Activated CD8-positive, alpha-beta memory T cell treated with anti-CD3 and anti-CD28 coated beads for 24 hours (primary cell): ENCODE results near the gene KIF14.
"Not testable (repeated sequence)": the region's sequence is repeated elsewhere in the genome, so short reads cannot be mapped to it uniquely, and the experiment has no call there.

Source experiments
- DNase-seq: peaks from one replicate; pipeline ENCODE4 v3.0.0-alpha.2; 2020

KIF14 gene

GRCh38 chr1:200630515-200630899 lies 10.0 kb upstream of the KIF14 start:
- DNase-seq: not testable (repeated sequence)

- DNase-seq: no peak
Measured at GRCh38 chr1:200629876-200630514, 9.4 kb upstream of the KIF14 start.

- peak; percentile 67 for DNase-seq
Measured at GRCh38 chr1:200628223-200628881, 7.8 kb upstream of the KIF14 start.

DNA sequence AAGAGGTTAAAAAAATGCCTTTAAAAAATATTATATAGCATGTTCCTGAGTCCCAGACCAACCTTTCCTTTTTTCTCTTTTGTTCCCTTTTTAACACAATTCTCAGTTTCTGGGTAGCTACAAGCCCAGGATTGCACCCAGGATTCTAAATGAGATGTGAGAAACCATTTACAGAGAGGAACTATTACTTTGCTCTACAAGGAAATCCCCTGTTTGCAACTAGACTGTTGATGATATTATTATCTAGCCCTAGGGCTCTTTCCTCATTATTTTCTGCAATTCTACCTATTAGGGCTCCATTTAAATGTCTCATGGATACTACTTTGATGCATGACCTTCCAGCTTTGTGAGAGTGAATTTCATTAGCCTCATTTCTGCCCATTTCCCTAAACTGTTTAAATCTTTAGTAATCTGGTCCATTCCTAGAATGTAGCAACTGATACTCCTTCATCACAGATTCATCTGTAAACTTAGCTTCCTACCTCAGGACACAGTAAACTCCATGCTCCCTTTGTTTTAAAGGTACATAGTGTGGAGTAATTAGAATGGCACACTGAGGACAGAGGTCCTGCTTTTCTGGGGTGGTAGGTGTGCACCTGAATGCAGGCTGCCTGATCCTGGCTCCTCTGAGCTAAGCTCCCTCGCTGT lies 7.1 kb upstream of the KIF14 start:
- no peak for DNase-seq

GRCh38 chr1:200626853-200627534 lies 6.4 kb upstream of the KIF14 start:
- DNase-seq: no peak

- no peak for DNase-seq
Measured at GRCh38 chr1:200625381-200625824, 4.9 kb upstream of the KIF14 start.

GRCh38 chr1:200624679-200625335 lies 4.3 kb upstream of the KIF14 start:
- no peak for DNase-seq

DNA sequence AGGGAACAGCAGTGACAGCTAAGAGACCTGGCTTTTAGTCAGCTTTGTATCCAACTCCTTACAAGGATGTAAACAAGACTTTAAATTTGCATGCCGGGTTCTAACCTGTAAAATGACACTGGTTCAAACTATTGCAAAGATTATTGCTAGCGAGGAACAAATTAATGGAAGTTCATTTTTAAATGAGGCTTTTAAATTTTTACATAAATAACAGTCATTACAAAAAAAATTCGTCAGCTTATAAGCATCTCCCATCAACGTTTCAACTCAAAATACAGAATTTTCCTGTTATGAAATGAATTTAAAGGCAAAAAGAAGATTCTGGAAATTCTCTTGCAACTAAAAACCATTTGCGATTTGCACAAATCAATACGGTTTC lies 668 bp downstream of the KIF14 start:
- DNase-seq: no peak

- no peak for DNase-seq
Measured at GRCh38 chr1:200610846-200611245, 9.7 kb downstream of the KIF14 start.

- no peak for DNase-seq
Measured at GRCh38 chr1:200602632-200603031, 17.9 kb downstream of the KIF14 start.

DNA sequence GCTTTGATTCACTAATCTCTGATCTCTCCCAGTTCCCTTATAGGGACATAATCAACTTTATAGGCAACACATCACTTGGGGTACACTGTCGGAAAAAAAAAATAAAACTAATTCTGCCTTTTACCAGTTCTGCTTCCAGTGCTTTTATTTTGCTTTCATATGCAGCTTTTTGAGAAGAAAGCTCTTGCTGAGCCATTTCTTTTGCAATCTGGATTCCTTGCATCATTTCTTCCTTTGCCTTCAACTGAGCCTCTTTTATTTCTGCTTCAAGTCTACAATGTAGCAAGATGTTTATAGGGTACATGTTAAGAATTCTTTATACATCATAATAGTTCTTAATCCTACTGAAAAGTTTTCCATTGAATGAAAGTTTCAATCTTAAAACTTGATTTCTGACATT lies 30.6 kb downstream of the KIF14 start:
- DNase-seq: no peak

GRCh38 chr1:200588698-200589097 lies 31.9 kb downstream of the KIF14 start:
- DNase-seq: no peak

- no peak for DNase-seq
Measured at GRCh38 chr1:200564319-200564718, 56.2 kb downstream of the KIF14 start.

DNA sequence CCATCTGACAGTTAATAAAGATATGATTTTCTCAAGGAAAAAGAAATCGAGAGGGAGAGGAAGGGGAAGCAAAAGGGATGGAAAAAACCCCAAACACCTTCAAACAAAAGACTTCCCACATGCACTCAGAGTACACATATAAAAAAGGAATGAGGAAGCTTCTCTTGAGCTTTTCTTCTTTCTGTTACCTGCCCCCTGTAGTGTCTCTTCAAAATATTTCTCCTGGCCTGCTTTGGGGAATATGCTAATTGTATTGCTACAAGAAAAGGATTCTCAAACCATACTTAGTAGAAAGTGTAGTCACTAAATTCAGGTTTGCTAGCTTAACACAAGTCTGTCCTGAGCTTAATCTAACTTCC lies 58.7 kb downstream of the KIF14 start:
- no peak for DNase-seq

DNA sequence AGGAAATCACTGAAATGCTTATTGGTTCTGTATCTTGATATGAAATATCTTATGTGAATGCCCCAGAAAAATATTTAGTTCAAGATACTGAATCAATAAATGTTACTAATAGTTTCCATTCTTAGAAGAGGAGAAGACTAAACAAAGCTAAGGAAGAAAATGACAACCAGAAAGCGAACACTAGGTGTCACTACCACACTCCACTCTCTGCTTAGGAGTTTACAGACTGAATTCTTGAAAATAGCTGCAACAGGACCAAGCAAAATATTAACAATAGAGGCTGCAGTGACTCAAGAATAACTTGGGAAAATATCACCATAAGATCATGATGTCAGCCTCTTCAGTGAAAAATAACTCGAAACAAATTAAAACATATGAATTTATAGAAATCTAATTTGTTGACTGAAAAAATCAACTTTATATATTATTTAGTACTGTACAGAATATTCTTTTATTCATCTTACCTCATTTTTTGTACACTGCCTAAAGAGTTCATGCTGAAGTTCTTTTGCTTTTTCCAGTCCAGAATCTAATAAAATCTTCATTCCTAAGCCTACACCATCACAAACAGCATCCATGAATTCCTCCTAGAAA lies 61.6 kb downstream of the KIF14 start:
- no peak for DNase-seq

- DNase-seq: no peak
Measured at GRCh38 chr1:200556002-200556401, 64.5 kb downstream of the KIF14 start.

GRCh38 chr1:200552737-200553136 lies 67.8 kb downstream of the KIF14 start:
- not testable (repeated sequence) for DNase-seq

DNA sequence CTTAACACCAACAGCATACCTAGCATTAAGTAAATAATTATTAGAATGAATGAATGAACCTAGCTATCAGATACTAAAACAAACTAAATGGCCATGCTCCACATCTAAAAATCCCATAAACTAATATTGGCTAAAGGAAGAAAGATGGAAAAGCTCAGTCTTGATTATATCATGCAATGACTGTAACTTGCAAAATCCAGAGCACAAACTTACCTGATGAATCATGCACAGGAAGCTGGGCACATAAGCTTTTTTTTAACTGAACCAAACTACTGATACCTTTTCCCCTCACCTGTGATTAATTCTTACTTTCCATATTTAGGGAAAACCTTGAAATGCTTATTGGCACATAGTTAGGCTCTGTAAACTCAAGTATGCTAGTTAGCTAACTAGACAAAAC lies 70.2 kb downstream of the KIF14 start:
- no peak for DNase-seq

GRCh38 chr1:200547386-200547785 lies 73.2 kb downstream of the KIF14 start:
- DNase-seq: no peak

GRCh38 chr1:200546577-200546976 lies 74.0 kb downstream of the KIF14 start:
- DNase-seq: no peak

DNA sequence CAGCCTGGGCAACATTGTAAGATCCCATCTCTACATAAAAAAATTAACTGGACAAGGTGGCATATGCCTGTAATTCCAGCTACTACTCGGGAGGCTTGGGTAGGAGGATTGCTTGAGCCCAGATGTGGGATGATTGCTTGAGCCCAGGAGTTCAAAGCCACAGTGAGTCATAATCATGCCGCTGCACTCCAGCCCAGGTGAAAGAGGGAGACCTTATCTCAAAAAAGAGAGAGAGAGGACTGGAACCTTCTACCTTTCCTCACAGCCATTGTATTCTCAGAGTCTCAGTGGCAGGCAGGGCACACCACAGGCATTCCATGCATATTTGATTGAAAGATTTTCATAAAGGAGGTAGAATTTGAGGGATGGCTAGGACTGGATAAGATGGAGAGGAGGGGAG lies 78.4 kb downstream of the KIF14 start:
- DNase-seq: no peak

DNA sequence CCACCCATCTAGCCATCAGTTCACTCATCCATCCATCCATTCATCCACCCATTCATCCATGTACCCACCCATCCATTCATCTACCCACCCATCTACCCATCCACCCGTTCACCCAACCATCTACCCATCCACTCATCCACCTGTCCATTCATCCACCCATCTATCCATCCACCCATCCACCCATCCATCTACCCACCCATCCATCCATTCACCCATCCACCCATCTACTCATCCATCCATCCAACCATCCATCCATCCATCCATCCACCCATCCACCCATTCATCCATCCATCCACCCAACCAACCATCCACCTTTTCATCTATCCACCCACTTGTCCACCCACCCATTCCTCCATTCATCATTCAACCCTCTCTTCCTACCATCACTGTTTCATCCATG lies 80.3 kb downstream of the KIF14 start:
- no peak for DNase-seq

DNA sequence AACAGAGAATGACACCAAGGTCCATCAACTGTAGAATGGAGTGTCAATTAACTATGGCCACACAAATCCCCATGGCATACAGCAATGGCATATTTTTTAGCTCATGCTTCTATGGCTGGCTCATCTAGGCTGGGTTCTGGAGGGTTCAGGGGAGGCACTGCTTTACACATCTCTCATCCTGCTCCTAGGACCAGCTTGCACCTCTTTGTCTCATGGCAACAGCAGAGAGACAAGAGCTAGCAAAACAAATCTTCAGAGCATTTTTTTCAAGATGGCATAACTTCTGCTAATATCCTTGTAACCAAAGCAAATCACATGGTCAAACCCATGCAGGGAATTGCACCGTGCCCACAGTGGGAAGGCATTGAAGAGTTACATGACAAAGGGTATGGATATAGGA lies 82.4 kb downstream of the KIF14 start:
- DNase-seq: no peak
